ENCODE data around the gene KCNJ1.

The KCNJ1 gene

GRCh38 chr11:128819198-128819597, 47.9 kb downstream of the KCNJ1 start:
- no peak for DNase-seq

DNA sequence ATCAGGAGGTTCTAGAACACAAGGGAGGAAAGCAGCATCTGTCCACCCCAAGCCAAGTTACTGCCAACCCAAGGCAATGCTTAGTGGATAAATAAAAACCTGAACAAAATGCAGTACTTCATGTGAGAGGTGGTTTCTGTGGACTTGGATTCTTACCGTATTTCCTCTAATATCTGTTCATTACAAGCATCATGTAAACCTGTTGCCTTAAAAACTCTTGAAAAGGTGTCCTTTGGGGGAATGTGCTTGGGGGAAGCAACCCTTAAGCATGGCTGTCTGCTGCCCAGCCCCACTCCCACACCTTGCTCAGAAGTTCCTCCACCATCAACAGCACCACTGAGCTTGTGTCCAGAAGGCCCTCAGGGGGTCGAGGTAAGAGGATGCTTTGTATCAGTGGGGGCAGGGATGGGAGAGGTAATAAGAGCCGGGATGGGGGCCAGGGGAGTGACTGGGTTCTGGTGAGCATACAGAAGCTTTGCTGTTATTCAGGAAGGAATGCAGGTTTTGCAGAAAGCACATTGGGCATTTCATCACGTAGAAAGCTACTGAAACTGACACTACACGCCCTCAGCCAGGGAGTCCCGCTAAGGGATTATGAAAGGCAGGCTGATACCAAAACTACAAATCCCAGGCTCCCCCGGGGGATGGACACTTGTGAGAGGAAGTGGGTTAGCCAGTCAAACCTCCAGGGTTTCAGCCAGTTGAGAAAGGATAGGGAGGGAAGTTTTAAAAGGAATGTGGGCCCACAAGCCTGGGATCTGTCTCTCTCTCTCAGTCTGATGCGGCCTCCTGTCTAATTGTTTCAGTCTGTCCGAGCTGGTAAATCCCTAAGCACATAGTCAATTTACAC, 52.0 kb downstream of the KCNJ1 start:
- no peak for DNase-seq

DNA sequence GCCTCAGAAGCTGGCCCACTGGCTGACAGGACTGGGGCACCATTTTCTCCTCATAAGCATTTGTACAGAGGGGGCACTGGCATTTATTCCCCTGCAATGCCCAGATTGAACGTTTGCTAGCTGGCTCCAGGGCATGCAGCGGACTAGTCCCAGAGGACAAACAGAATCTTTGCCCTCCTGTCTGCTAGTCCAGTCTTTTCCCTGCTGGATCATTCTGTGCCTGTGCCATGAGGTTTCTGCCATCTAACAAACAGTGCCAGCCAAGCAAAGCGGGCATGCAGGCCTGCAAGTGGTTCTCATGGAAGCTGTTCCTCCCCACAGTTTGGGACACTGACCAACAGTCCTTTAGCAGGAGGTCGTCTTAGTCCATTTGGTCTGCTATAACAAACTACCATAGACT, 53.4 kb downstream of the KCNJ1 start:
- DNase-seq = no peak

DNA sequence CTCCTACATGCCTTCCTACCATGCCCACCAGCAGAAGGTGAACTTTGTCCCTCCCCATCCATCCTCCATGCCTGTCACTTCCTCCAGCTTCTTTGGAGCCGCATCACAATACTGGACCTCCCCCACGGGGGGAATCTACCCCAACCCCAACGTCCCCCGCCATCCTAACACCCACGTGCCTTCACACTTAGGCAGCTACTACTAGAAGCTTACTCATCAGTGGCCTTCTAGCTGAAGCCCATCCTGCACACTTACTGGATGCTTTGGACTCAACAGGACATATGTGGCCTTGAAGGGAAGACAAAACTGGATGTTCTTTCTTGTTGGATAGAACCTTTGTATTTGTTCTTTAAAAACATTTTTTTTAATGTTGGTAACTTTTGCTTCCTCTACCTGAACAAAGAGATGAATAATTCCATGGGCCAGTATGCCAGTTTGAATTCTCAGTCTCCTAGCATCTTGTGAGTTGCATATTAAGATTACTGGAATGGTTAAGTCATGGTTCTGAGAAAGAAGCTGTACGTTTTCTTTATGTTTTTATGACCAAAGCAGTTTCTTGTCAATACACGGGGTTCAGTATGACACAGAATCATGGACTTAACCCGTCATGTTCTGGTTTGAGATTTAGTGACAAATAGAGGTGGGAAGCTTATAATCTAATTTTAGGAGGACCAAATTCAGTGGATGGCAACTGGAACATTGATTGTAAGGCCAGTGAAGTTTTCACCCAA, 56.1 kb downstream of the KCNJ1 start:
- DNase-seq = no peak

DNA sequence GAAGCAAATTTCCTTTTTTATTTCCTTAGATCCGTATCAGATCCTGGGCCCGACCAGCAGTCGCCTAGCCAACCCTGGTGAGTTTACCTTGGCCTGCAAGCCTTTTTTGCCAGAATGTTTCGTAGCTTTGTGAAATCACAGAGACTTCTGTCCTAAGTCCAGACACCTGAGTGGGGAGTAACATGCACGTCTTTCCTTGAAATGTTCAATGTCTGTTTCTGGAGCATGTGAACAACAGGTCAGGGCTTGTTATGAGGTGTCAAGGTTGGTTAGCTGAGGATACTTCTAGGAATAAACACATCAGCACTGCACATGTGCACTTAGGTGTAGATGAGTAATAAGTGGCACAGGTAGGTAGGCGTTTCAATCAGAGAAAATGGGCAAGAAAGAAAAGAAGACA, 58.0 kb downstream of the KCNJ1 start:
- DNase-seq = no peak

DNA sequence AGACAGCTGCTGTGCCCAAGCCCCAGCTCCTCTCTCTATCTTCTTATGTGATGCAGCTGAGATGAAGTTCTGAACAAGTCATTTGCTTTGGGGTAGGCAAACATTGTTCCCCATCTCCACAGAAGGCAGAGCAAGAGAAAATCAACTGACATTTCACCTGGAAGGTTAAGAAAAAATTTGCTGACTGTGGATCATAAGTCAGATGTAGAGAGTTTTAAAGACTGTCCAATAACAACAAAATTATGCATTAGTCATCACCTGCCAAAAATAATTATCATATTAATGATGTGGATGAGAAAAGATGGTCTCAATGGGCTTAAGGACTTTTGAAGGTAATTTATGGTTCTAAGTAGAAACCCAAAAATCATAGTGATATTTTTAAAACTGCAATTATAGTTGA, 59.2 kb downstream of the KCNJ1 start:
- no peak for DNase-seq

DNA sequence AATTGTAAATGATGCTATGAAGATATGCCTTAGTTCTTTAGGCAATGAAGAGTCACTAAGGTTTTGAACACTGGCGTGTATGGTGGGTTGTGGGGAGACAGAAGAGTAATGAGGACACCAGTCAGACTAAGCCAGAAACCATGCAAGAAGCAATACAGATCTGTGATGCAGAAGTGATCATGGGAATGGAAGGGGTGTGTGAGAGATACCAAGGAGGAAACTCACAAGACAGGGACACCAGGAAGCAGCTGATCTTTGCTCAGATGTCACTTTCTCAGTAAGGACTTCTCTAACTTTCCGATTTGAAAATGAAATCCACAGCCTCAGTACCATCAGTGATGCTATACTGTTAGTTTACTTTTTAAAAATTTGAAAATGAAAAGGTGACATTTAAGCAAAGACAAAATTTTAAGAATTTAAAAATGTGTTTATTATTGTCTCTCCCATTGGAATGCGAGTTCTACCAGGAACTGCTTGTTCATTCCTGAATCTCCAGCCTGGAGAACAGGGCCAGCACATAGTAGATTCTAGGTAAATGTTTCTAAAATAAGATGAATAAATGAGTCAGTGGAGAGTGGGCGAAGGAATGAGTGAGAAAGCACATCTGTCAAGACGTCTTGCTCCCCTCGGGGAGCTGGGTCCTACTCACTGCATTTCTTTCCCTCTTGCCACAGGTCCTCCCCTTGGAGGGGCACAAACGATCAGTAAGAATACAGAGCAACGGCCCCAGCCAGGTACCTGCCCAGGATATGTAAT, 60.4 kb downstream of the KCNJ1 start:
- no peak for DNase-seq

- DNase-seq = no peak
Measured at GRCh38 chr11:128804481-128804880, 62.6 kb downstream of the KCNJ1 start.

GRCh38 chr11:128803449-128804245, 63.4 kb downstream of the KCNJ1 start:
- DNase-seq = no peak

DNA sequence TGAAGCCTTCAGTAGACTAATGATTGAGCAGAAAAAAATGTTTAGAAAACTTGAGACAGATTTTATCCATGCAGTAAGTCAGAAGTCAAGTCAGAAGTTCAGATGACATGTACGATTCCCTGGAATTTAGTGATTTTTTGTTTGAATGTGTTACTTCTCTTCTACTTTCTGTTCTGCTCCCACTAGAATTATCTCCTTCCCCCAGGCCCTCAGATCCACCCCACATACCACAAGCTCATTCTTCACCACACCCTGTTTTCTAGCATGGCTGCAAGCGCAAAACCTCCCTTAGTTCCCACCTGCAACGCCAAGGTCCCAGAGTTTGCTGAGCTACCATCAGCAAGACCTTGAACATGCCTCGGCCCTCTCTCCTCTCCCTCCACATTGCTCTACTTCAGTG, 64.1 kb downstream of the KCNJ1 start:
- DNase-seq = no peak

DNA sequence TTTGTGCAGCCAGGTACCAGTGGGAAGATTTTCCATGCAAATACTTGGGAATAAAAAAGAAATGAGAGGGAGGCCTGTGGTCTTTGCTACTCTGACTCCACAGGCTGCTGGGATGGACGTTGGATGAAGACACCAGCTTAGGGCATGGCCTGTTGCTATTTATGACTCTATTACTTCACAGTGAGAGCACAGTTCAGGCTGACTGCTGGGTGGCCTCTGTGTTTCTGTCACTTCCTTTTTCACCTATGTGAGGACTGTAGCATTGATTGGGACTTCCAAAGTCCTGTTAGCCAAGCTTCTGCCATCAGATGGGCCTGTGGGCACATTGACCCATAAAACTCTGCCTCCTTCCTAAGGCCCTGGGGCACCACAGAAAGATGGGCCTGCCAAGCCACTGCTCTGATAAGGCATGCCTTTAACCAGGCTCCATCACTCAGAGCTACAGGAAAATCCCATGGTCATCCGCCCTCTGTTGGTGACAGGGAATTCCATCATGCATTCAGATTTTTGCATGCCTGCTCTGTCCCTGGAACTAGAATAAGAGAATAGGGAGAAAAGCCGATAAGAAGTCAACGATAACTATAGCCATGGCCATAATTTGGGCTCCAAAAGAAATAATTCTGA, 64.6 kb downstream of the KCNJ1 start:
- no peak for DNase-seq

- no peak for DNase-seq
Measured at GRCh38 chr11:128800871-128801417, 66.2 kb downstream of the KCNJ1 start.

DNA sequence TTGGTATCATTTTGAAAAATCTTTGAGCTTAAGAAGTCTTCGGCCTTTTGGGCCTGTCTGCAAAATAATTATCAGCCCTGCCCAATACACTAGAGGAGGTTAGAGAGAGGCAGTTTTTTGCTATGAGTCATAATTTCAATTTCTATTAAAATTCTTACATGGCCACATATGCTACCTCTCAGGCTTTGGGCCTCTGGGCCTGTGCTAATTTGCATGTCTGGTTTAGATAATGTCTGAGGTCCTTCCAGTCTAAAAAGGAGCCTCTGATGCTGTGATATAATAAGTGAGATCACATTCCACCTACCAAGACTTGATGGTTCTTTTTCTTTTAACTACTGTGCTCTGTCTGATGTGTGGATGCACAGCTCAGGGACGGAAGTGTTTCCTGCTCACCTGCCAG, 70.8 kb downstream of the KCNJ1 start:
- DNase-seq = no peak

GRCh38 chr11:128790196-128790595, 76.9 kb downstream of the KCNJ1 start:
- no peak for DNase-seq

DNA sequence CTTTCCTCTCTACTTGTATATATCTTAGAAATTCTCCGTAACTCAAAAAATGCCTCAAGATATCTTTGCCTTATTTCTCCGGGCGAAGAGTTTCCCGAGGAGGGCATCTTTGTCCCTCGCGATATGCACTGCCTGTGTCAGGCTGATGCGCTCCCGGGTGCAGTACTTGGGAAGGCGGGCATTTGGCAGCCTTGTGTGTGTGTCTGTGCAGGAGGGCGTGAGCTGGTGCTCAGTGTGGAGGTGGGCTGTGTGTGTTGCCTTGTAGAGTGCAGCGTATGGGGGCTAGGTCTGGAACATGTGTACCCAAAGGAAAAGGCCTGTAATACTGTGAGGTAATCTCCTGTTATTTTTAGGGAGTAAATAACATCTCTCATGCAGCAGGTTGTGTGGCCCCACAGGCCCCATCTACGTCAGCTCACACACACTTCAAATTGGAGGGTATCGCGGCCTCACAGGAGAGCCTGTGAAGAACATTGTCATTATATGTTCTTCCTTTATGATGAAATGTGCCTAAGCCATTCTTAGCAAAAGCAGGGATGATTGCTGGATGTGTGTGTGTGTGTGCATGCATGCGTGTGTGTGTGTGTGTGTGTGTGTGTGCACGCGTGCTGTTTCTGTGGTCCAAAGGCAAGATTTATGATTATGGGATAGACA, 77.5 kb downstream of the KCNJ1 start:
- no peak for DNase-seq
